H1 (cell line): ENCODE data around the gene MACF1. TPM values are rescaled to one million over a fixed set of nuclear protein-coding genes. Genes with fewer than 3 reads are reported as not detected.

Source experiments
- CTCF ChIA-PET: fragments of 300-600 bp; sonication (Branson Sonifier 250); formaldehyde crosslinking; loops from one replicate; lab custom pipeline; 2021; ENCODE audit not compliant: partially characterized antibody; lab: Charles Lee
- POLR2A ChIA-PET: fragments of 300-600 bp; sonication (Branson Sonifier 250); formaldehyde crosslinking; loops from one replicate; lab custom pipeline; 2021; ENCODE audit warnings: inconsistent platforms; ENCODE audit not compliant: partially characterized antibody; lab: Charles Lee
- DNase-seq, 2 experiments: peaks; one replicate each; pipeline versions ENCODE4 v3.0.0 to v3.0.0-alpha.2; 2010 to 2022; ENCODE audit warnings: low spot score in 2 of 2, low read depth in 1 of 2, mixed read lengths in 1 of 2
- FAIRE-seq: peaks from 2 replicates; lab custom pipeline; 2011; peaks lifted over from hg19 to GRCh38; lab: Jason Lieb, UNC
- H2AFZ ChIP-seq: 2 replicates; pipeline ENCODE4 v1.8.1; 2012; ENCODE audit warnings: low read length, inconsistent platforms
- H2AK5ac ChIP-seq: 2 replicates; pipeline ENCODE4 v1.6.1; 2013; ENCODE audit warnings: low read depth, low read length
- H2BK120ac ChIP-seq: replicated peaks from 2 replicates; pipeline ENCODE3; 2013; ENCODE audit warnings: low read depth, low read length, inconsistent platforms
- H2BK12ac ChIP-seq: 2 replicates; pipeline ENCODE4 v1.6.1; 2013; ENCODE audit warnings: low read depth, low read length
- H2BK15ac ChIP-seq: 2 replicates; pipeline ENCODE4 v1.6.1; 2013; ENCODE audit warnings: low read length
- H2BK20ac ChIP-seq: 2 replicates; pipeline ENCODE4 v1.6.1; 2013; ENCODE audit warnings: low read length
- H2BK5ac ChIP-seq: 2 replicates; pipeline ENCODE4 v1.6.1; 2013; ENCODE audit warnings: low read depth, low read length
- H3K14ac ChIP-seq: 2 replicates; pipeline ENCODE4 v1.6.1; 2013; ENCODE audit warnings: inconsistent platforms; ENCODE audit not compliant: insufficient read length
- H3K18ac ChIP-seq: 2 replicates; pipeline ENCODE4 v1.6.1; 2013; ENCODE audit warnings: low read length; ENCODE audit errors: extremely low read depth
- H3K23ac ChIP-seq: 2 replicates; pipeline ENCODE4 v1.6.1; 2013; ENCODE audit warnings: inconsistent platforms; ENCODE audit not compliant: insufficient read length
- H3K23me2 ChIP-seq: 2 replicates; pipeline ENCODE4 v1.6.1; 2013; ENCODE audit warnings: low read depth, low read length
- H3K27ac ChIP-seq: 2 replicates; pipeline ENCODE4 v1.6.1; 2011; ENCODE audit warnings: low read depth, low read length, inconsistent platforms
- H3K27me3 ChIP-seq, 4 experiments: replicated peaks in 1 of 4; 1 replicate in 1 of 4; 2 replicates in 3 of 4; pipeline versions ENCODE4 v1.6.1 to v1.8.1; 2011 to 2013; ENCODE audit warnings: low read length in 3 of 4, mild to moderate bottlenecking in 3 of 4, inconsistent platforms in 2 of 4, mixed read lengths in 2 of 4, moderate library complexity in 1 of 4; ENCODE audit not compliant: control insufficient read depth in 3 of 4, insufficient read depth in 3 of 4; ENCODE audit errors: extremely low read depth in 1 of 4
- H3K36me3 ChIP-seq, 4 experiments: 2 replicates each; pipeline versions ENCODE4 v1.6.1 to v1.8.1; 2011 to 2013; ENCODE audit warnings: mild to moderate bottlenecking in 4 of 4, low read length in 3 of 4, moderate library complexity in 2 of 4, control low read depth in 1 of 4, inconsistent platforms in 1 of 4; ENCODE audit not compliant: insufficient read depth in 4 of 4, control insufficient read depth in 2 of 4
- H3K4ac ChIP-seq: replicated peaks from 2 replicates; pipeline ENCODE3; 2013; ENCODE audit warnings: low read length, low read depth, mixed read lengths, inconsistent platforms; ENCODE audit not compliant: insufficient read length
- H3K4me1 ChIP-seq, 4 experiments: replicated peaks in 1 of 4; 1 replicate in 1 of 4; 2 replicates in 3 of 4; pipeline versions ENCODE4 v1.6.1 to v1.8.1; 2011 to 2013; ENCODE audit warnings: low read length in 3 of 4, inconsistent platforms in 2 of 4, mixed read lengths in 1 of 4; ENCODE audit not compliant: insufficient read depth in 4 of 4, control insufficient read depth in 3 of 4
- H3K4me2 ChIP-seq, 2 experiments: 2 replicates each; pipeline versions ENCODE4 v1.6.1 to v1.8.1; 2011 to 2013; ENCODE audit warnings: low read depth in 2 of 2, low read length in 2 of 2, control low read depth in 1 of 2, inconsistent platforms in 1 of 2, mild to moderate bottlenecking in 1 of 2; ENCODE audit not compliant: insufficient read depth in 1 of 2
- H3K4me3 ChIP-seq, 4 experiments: fragments of 200-600, 300-600 bp in 1 of 4; sonication (generic), shearing (Covaris generic), sonication (Bioruptor Twin) in 1 of 4; 2 replicates each; pipeline versions ENCODE4 v1.5.1 to v1.8.1; 2011 to 2016; ENCODE audit warnings: low read length in 4 of 4, low read depth in 3 of 4, control low read depth in 2 of 4, inconsistent platforms in 2 of 4, mild to moderate bottlenecking in 2 of 4, mixed read lengths in 1 of 4, moderate library complexity in 1 of 4; ENCODE audit not compliant: insufficient read depth in 2 of 4; ENCODE audit errors: extremely low read depth in 1 of 4
- H3K56ac ChIP-seq: replicated peaks from 2 replicates; pipeline ENCODE3; 2013; ENCODE audit warnings: low read depth, mild to moderate bottlenecking, mixed read lengths, low read length, inconsistent platforms; ENCODE audit not compliant: insufficient read length
- H3K79me1 ChIP-seq: 2 replicates; pipeline ENCODE4 v1.6.1; 2013; ENCODE audit warnings: low read depth, low read length, control low read depth
- H3K79me2 ChIP-seq, 2 experiments: 2 replicates each; pipeline versions ENCODE4 v1.6.1 to v1.8.1; 2012 to 2013; ENCODE audit warnings: low read length in 2 of 2, mild to moderate bottlenecking in 2 of 2, inconsistent platforms in 1 of 2; ENCODE audit not compliant: insufficient read depth in 2 of 2, control insufficient read depth in 1 of 2
- H3K9ac ChIP-seq, 4 experiments: replicated peaks in 1 of 4; 1 replicate in 1 of 4; 2 replicates in 3 of 4; pipeline versions ENCODE4 v1.6.1 to v1.8.1; 2011 to 2013; ENCODE audit warnings: low read depth in 3 of 4, low read length in 3 of 4, control low read depth in 2 of 4, mild to moderate bottlenecking in 2 of 4, moderate library complexity in 2 of 4, inconsistent platforms in 1 of 4; ENCODE audit errors: extremely low read depth in 1 of 4
- H3K9me3 ChIP-seq, 2 experiments: 2 replicates each; pipeline versions ENCODE4 v1.6.1 to v1.8.1; 2012 to 2013; ENCODE audit warnings: mild to moderate bottlenecking in 2 of 2, moderate library complexity in 2 of 2, control low read depth in 1 of 2, inconsistent platforms in 1 of 2, low read depth in 1 of 2, low read length in 1 of 2, mixed read lengths in 1 of 2; ENCODE audit not compliant: insufficient read depth in 2 of 2
- H4K20me1 ChIP-seq, 2 experiments: replicated peaks in 1 of 2; 2 replicates each; pipeline versions ENCODE3 to v1.8.1; 2011 to 2013; ENCODE audit warnings: inconsistent platforms in 2 of 2, low read length in 2 of 2, mild to moderate bottlenecking in 1 of 2; ENCODE audit not compliant: insufficient read depth in 2 of 2, control insufficient read depth in 1 of 2
- H4K5ac ChIP-seq: 2 replicates; pipeline ENCODE4 v1.6.1; 2013; ENCODE audit warnings: low read length, low read depth, mixed read lengths, inconsistent platforms; ENCODE audit not compliant: insufficient read length
- H4K8ac ChIP-seq: 2 replicates; pipeline ENCODE4 v1.8.0; 2013; ENCODE audit warnings: mild to moderate bottlenecking, moderate library complexity, low read length, inconsistent platforms; ENCODE audit not compliant: insufficient read depth; ENCODE audit errors: extremely low read depth
- H4K91ac ChIP-seq: replicated peaks from 2 replicates; pipeline ENCODE3; 2013; ENCODE audit warnings: low read length, mixed read lengths, inconsistent platforms; ENCODE audit not compliant: insufficient read length
- CBX5 ChIP-seq: fragments of 300-800, 300-1000 bp; sonication (generic); IDR thresholded peaks from 2 replicates; pipeline ENCODE4 v1.7.1; 2016; ENCODE audit warnings: antibody characterized with exemption, low read length, low read depth
- CTCF ChIP-seq, 3 experiments: IDR thresholded peaks; 1 replicate in 2 of 3; 2 replicates in 1 of 3; pipeline versions ENCODE4 v1.5.1 to v1.6.1; 2011; ENCODE audit warnings: low read length in 3 of 3, mild to moderate bottlenecking in 3 of 3, inconsistent platforms in 2 of 3, low read depth in 1 of 3, moderate library complexity in 1 of 3; ENCODE audit not compliant: insufficient read depth in 1 of 3; ENCODE audit errors: control extremely low read depth in 1 of 3
- GTF2F1 ChIP-seq: IDR thresholded peaks from 2 replicates; pipeline ENCODE4 v1.6.1; 2012; ENCODE audit warnings: low read depth, low read length, improper control_type of control experiment, borderline replicate concordance
- JUN ChIP-seq: IDR thresholded peaks from 2 replicates; pipeline ENCODE4 v1.6.1; 2011; ENCODE audit warnings: low read depth, mild to moderate bottlenecking, improper control_type of control experiment, low read length
- MAFK ChIP-seq: IDR thresholded peaks from 2 replicates; pipeline ENCODE4 v1.6.1; 2012; ENCODE audit warnings: low read depth, mild to moderate bottlenecking, improper control_type of control experiment, low read length
- RXRA ChIP-seq: IDR thresholded peaks from 2 replicates; pipeline ENCODE4 v1.6.1; 2011; ENCODE audit warnings: low read depth, mild to moderate bottlenecking, low read length, moderate library complexity; ENCODE audit not compliant: insufficient read depth
- SP2 ChIP-seq: IDR thresholded peaks from 2 replicates; pipeline ENCODE4 v1.6.1; 2012; ENCODE audit warnings: mild to moderate bottlenecking, low read length, inconsistent platforms
- SRF ChIP-seq: IDR thresholded peaks from 2 replicates; pipeline ENCODE4 v1.6.1; 2011; ENCODE audit warnings: mild to moderate bottlenecking, low read depth, low read length, moderate library complexity
- SUZ12 ChIP-seq: fragments of 200-600 bp; sonication (generic); IDR thresholded peaks from 2 replicates; pipeline ENCODE4 v1.6.1; 2012; ENCODE audit warnings: mild to moderate bottlenecking, inconsistent platforms, low read length, moderate library complexity, mixed read lengths
- TBP ChIP-seq: IDR thresholded peaks from 2 replicates; pipeline ENCODE4 v1.6.1; 2011; ENCODE audit warnings: low read depth, low read length, improper control_type of control experiment
- WGBS, 2 experiments: shearing (Covaris generic) in 1 of 2; methylation state at CpG; one replicate each; pipeline versions ENCODE4 v1.1.6 to v1.1.7; 2013 to 2015; ENCODE audit warnings: low lambda C conversion rate in 2 of 2, mixed read lengths in 2 of 2, inconsistent platforms in 1 of 2, low coverage in 1 of 2, missing lambda C conversion rate in 1 of 2; ENCODE audit not compliant: insufficient replicate concordance in 2 of 2, insufficient coverage in 1 of 2, insufficient read length in 1 of 2; ENCODE audit errors: extremely low coverage in 1 of 2, missing lambda C conversion rate in 1 of 2; 5-methylcytosine and 5-hydroxymethylcytosine counted together
- polyA plus RNA-seq, 7 experiments: library from polyadenylated mRNA; depleted of rRNA in 3 of 7; stranded (reverse) in 5 of 7; unstranded in 2 of 7; fragments of >200 nt in 5 of 7; fragments of 200-250 nt in 2 of 7; gene quantifications; 1 replicate in 5 of 7; 2 replicates in 1 of 7; 4 replicates in 1 of 7; pipeline versions ENCODE4 v1.2.1 to v1.2.3, GENCODE V29; 2011 to 2013; ENCODE audit warnings: missing spikeins in 2 of 7, mixed read lengths in 2 of 7
- total RNA-seq: library from RNA; stranded (reverse); fragmentation: NEBNext Ultra II Directional; extraction: Animal tissue kit (Norgen Biotek cat#: 25700); gene quantifications from 2 replicates; pipeline ENCODE4 v1.2.1, GENCODE V29; 2021
- TF ChIP-seq, protein P1 (sequence below): IDR thresholded peaks from 2 replicates; pipeline ENCODE4 v1.6.1; 2012; ENCODE audit warnings: inconsistent platforms

MACF1 gene
- total and polyA plus RNA-seq, 2 of the 8 experiments (the other 6 are each of a cell fraction or from before 2014, with no cell fraction given): 59.8 to 285 TPM

- no peak overlapping the region for H2BK120ac ChIP-seq
- H3K23ac ChIP-seq: no peak overlapping the region
- no peaks in the 10 kb centered on the region for H3K79me2 ChIP-seq
- no peak overlapping the region for H4K91ac ChIP-seq
- no peaks in the 10 kb centered on the region for H3K23me2 ChIP-seq
- ChIA-PET POLR2A (no interaction called here), CTCF (interaction anchor here (0.5 to 1.3 kb wide), 3 partner anchors 20 to 93 kb away, joined by 3 to 4 read pairs (median 3); no protein-coding TSS in a partner anchor)
- H3K36me3 ChIP-seq: peaks cover 19 to 95% (median 73%) of the 10 kb centered on the region in 4 experiments
- DNase-seq (no peak), FAIRE-seq (no peak)
- H3K56ac ChIP-seq: no peak overlapping the region
- no peak overlapping the region for H2BK20ac ChIP-seq
- H2AK5ac ChIP-seq: no peak overlapping the region
- H2AFZ ChIP-seq: no peak overlapping the region
- H2BK12ac ChIP-seq: no peak overlapping the region
- H4K5ac ChIP-seq: no peak overlapping the region
- no peaks in the 10 kb centered on the region for H3K4me1 ChIP-seq
- no peak overlapping the region for H3K18ac ChIP-seq
- no peak overlapping the region for H2BK5ac ChIP-seq
- H3K27me3 ChIP-seq: no peaks in the 10 kb centered on the region
- H3K4ac ChIP-seq: no peak overlapping the region
- no peak overlapping the region for H3K4me2 ChIP-seq
- no peak overlapping the region for H4K8ac ChIP-seq
- WGBS, 2 experiments: 88% methylated on average over 3 of the region's 3 CpGs; no CpG with 5 or more reads in 1 of the 2 experiments
- no peaks in the 10 kb centered on the region for H3K79me1 ChIP-seq
- no peak overlapping the region for H2BK15ac ChIP-seq
- H3K9me3 ChIP-seq: no peaks in the 10 kb centered on the region
- no peak overlapping the region for H3K9ac ChIP-seq
- H3K4me3 ChIP-seq: no peak overlapping the region
- peaks cover 0 to 3% of the 10 kb centered on the region in 2 experiments for H4K20me1 ChIP-seq
- H3K14ac ChIP-seq: no peak overlapping the region
- H3K27ac ChIP-seq: no peak overlapping the region
- TF ChIP-seq CTCF (IDR thresholded peaks at IDR 0.05; ENCODE audit: control extremely low read depth in 1 of 3, insufficient read depth in 1 of 3, low read depth in 1 of 3, low read length in 3 of 3) (no peak), SP2 (no peak), TBP (no peak), RXRA (no peak), GTF2F1 (no peak), JUN (no peak), MAFK (no peak), SRF (no peak), CBX5 (no peak), SUZ12 (no peak)
- TF ChIP-seq, protein P1, sequence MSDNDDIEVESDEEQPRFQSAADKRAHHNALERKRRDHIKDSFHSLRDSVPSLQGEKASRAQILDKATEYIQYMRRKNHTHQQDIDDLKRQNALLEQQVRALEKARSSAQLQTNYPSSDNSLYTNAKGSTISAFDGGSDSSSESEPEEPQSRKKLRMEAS: no peak
These were observed 230.4 kb downstream of the MACF1 start for GRCh38 chr1:39434797-39435395.
